ENCODE measurements around the gene BAX.
"Not testable (repeated sequence)": the region's sequence is repeated elsewhere in the genome, so short reads cannot be mapped to it uniquely, and the experiment has no call there.

The BAX gene

DNA sequence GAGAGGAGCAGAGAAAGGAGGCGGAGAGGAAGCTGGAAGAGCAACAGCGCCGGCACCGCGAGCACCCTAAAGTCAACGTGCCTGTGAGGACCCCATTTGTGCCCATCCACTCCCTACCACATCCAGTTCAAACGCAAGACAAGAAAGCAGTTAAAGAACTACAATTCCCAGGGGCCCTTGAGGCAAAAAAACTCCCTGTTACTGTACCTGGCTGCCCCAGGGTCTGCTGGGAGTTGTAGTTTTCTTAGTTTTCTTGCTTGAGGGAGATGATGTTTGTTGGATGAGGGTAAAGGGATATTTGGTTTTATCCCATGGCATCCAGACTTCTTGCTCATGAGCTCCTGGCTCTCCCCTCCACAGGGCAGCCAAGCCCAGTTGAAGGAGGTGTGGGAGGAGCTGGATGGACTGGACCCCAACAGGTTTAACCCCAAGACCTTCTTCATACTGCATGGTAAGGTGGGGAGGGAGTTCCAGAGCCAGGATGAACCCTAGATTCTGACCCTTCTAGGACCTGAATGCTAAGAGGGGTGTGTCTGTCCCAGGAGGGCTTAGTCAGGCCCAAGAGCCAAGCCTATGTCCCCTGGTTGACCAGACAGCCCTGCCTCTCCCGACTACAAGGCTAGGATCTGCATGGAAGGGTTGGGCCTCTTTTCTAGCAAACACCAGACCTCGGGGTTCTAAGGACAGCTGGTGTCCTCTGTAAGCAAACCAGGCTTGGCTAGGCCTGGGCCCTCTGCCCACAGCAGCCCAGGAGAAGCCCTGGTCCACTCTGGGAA, 41.4 kb upstream of the BAX start:
- Mint-ChIP-seq H3K27me3 (ENCODE audit: low read depth, poor library complexity) (peaks cover 2% of the 10 kb centered on the region), H3K36me3 (ENCODE audit: low read depth) (peaks cover 64% of the 10 kb centered on the region), H3K27ac (no peak overlapping the region), H3K4me3 (no peak overlapping the region), H3K4me1 (peaks cover 5% of the 10 kb centered on the region), H3K9me3 (no peaks in the 10 kb centered on the region)
- no peak for DNase-seq
- TF ChIP-seq, protein P1, sequence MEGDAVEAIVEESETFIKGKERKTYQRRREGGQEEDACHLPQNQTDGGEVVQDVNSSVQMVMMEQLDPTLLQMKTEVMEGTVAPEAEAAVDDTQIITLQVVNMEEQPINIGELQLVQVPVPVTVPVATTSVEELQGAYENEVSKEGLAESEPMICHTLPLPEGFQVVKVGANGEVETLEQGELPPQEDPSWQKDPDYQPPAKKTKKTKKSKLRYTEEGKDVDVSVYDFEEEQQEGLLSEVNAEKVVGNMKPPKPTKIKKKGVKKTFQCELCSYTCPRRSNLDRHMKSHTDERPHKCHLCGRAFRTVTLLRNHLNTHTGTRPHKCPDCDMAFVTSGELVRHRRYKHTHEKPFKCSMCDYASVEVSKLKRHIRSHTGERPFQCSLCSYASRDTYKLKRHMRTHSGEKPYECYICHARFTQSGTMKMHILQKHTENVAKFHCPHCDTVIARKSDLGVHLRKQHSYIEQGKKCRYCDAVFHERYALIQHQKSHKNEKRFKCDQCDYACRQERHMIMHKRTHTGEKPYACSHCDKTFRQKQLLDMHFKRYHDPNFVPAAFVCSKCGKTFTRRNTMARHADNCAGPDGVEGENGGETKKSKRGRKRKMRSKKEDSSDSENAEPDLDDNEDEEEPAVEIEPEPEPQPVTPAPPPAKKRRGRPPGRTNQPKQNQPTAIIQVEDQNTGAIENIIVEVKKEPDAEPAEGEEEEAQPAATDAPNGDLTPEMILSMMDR (IDR thresholded peaks at IDR 0.05): no peak

DNA sequence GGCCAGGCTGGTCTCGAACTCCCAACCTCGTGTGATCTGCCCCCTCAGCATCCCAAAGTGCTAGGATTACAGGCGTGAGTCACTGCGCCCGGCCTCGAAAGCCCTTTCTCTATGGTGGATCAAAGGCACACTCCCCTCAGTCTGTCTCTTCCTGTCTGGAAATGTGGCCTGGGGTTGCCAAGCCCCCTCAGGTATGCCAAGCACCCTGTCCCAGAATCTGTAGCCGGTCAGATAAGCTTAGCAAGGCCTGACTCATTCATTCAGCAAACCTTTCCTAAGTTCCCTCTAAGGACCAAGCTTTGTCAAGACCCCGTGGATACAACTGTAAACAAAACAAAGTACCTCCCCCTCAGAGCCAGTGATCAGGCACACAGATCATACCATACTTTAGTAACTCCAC, 40.5 kb upstream of the BAX start:
- no peak for DNase-seq
- H3K27ac Mint-ChIP-seq: peak overlapping the region; percentile 89
- TF ChIP-seq, protein P1 (IDR thresholded peaks at IDR 0.05): no peak
- H3K36me3 Mint-ChIP-seq (ENCODE audit: low read depth): peaks cover 64% of the 10 kb centered on the region
- peaks cover 2% of the 10 kb centered on the region for H3K27me3 Mint-ChIP-seq (ENCODE audit: low read depth, poor library complexity)
- no peaks in the 10 kb centered on the region for H3K9me3 Mint-ChIP-seq
- H3K4me3 Mint-ChIP-seq: no peak overlapping the region
- peaks cover 10% of the 10 kb centered on the region for H3K4me1 Mint-ChIP-seq

DNA sequence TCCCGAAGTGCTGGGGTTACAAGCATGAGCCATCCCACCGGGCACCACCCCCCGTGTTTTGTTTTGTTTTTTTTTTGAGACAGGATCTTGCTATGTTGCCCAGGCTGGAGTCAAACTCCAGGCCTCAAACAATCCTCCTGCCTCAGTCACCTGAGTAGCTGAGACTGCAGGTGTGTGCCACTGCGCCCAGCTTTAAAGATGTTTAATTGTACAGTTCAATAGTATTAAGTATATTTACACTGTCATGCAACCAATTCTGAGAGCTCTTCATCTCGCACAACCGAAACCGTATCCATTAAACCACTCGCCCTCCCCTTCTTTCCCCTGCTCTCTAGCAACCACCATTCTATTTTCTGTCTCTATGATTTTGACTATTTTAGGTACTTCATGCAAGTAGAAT, 38.9 kb upstream of the BAX start:
- H3K9me3 Mint-ChIP-seq: no peaks in the 10 kb centered on the region
- TF ChIP-seq, protein P1 (IDR thresholded peaks at IDR 0.05): no peak
- H3K36me3 Mint-ChIP-seq (ENCODE audit: low read depth): peaks cover 54% of the 10 kb centered on the region
- peaks cover 2% of the 10 kb centered on the region for H3K27me3 Mint-ChIP-seq (ENCODE audit: low read depth, poor library complexity)
- DNase-seq: no peak
- H3K4me3 Mint-ChIP-seq: no peak overlapping the region
- H3K27ac Mint-ChIP-seq: no peak overlapping the region
- H3K4me1 Mint-ChIP-seq: peaks cover 10% of the 10 kb centered on the region

DNA sequence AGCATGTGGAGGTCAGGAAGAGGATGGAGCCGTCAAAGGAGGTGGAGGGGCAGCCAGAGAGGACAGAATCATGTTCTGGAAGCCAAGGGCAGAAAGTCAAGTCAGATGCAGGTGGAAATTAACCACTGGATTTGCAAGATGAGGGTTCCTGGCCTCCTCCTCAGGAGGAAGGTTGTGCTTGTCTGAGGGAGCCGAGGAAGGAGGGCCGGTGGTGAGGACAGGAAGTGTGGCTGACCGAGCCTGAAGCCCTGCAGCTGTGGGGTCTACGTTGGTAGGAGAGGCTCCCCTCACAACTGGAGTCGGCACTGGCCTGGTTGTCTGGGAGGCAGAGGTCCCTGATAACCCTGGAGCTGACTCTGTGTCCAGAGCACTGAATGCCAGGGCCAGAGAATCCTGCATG, 36.6 kb upstream of the BAX start:
- Mint-ChIP-seq H3K4me1 (peaks cover 10% of the 10 kb centered on the region), H3K27ac (peak overlapping the region; percentile 87), H3K36me3 (ENCODE audit: low read depth) (peaks cover 37% of the 10 kb centered on the region), H3K9me3 (no peaks in the 10 kb centered on the region), H3K27me3 (ENCODE audit: low read depth, poor library complexity) (no peaks in the 10 kb centered on the region), H3K4me3 (no peak overlapping the region)
- no peak for DNase-seq
- TF ChIP-seq, protein P1 (IDR thresholded peaks at IDR 0.05): no peak

DNA sequence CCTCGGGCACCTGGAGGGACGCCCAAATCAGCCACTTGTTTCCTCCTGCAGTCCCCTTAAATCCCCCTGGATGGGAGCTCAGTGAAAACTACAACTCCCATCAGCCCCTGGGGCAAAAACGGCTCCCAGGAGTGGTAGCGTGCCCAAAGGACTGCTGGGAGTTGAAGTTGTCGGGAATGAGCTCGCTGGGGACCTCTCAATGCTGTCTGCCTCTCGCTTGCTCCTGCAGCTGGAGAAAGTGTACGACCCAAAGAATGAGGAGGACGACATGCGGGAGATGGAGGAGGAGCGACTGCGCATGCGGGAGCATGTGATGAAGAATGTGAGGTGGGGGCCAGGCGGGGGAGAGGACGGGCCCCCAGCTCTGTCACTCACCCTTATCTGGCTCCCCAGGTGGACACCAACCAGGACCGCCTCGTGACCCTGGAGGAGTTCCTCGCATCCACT, 35.9 kb upstream of the BAX start:
- Mint-ChIP-seq H3K36me3 (ENCODE audit: low read depth) (peaks cover 35% of the 10 kb centered on the region), H3K4me3 (no peak overlapping the region), H3K27ac (peak overlapping the region; percentile 68), H3K9me3 (no peaks in the 10 kb centered on the region), H3K27me3 (ENCODE audit: low read depth, poor library complexity) (no peaks in the 10 kb centered on the region), H3K4me1 (peaks cover 10% of the 10 kb centered on the region)
- DNase-seq: peak; percentile 65
- TF ChIP-seq, protein P1 (IDR thresholded peaks at IDR 0.05): no peak

DNA sequence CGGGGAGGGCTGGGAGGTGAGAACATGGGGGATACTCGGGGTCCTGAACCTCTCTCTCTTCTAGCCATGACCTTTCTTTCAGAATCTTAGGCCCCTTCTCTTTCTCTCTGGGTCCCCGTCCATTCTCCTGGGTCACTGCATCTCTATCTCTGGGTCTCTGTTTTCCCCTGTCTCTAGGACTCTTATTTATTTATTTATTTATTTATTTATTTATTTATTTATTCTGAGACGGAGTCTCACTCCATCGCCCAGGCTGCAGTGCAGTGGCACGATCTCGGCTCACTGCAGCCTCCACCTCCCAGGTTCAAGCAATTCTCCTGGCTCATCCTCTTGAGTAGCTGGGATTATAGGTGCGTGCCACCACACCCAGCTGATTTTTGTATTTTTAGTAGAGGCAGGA, 35.4 kb upstream of the BAX start:
- not testable (repeated sequence) for DNase-seq; H3K27ac Mint-ChIP-seq; H3K4me1 Mint-ChIP-seq; H3K27me3 Mint-ChIP-seq (ENCODE audit: low read depth, poor library complexity); H3K4me3 Mint-ChIP-seq; H3K9me3 Mint-ChIP-seq
- peaks cover 32% of the 10 kb centered on the region for H3K36me3 Mint-ChIP-seq (ENCODE audit: low read depth)

All from nephron progenitor cell (in vitro differentiated cells).